PC-9 (cell line): ENCODE measurements around the gene ERC2. TPM values are rescaled to one million over a fixed set of nuclear protein-coding genes. Genes with fewer than 3 reads are reported as not detected.

Experiments
- BruUV-seq: library from RNA; stranded (reverse); fragments of 400-500 nt; replicated peaks from 2 replicates; lab custom pipeline; 2021; lab: Mats Ljungman, UMichigan
- CTCF ChIA-PET: fragments of 300-600 bp; sonication (Branson Sonifier 250); formaldehyde crosslinking; loops from one replicate; lab custom pipeline; 2022; ENCODE audit warnings: antibody characterized with exemption; lab: Charles Lee
- POLR2A ChIA-PET: fragments of 300-600 bp; sonication (Branson Sonifier 250); formaldehyde crosslinking; loops from one replicate; lab custom pipeline; 2022; ENCODE audit warnings: antibody characterized with exemption; ENCODE audit not compliant: unreplicated experiment; lab: Charles Lee
- DNase-seq, 2 experiments: peaks; one replicate each; pipeline versions ENCODE4 v3.0.0 to v3.0.0-alpha.2; 2015 to 2022; ENCODE audit warnings: mixed read lengths in 1 of 2
- H2AFZ ChIP-seq: fragments of 200-600 bp; sonication (generic); 2 replicates; pipeline ENCODE4 v1.8.1; 2017; ENCODE audit warnings: antibody characterized with exemption
- H3F3A ChIP-seq: fragments of 200-600 bp; sonication (generic); 2 replicates; pipeline ENCODE4 v1.8.1; 2017; ENCODE audit warnings: antibody characterized with exemption, mild to moderate bottlenecking, low read depth; ENCODE audit not compliant: insufficient read depth
- H3K27ac ChIP-seq: fragments of 200-600 bp; sonication (generic); 2 replicates; pipeline ENCODE4 v1.6.1; 2016; ENCODE audit warnings: mixed run types
- H3K27me3 ChIP-seq: fragments of 200-600 bp; sonication (generic); 2 replicates; pipeline ENCODE4 v1.6.1; 2016; ENCODE audit warnings: low read depth, mixed run types; ENCODE audit not compliant: insufficient read depth
- H3K36me3 ChIP-seq: fragments of 200-600 bp; sonication (generic); 2 replicates; pipeline ENCODE4 v1.6.1; 2016; ENCODE audit warnings: low read depth, mixed run types
- H3K4me1 ChIP-seq: fragments of 200-600 bp; sonication (generic); replicated peaks from 2 replicates; pipeline ENCODE4 v1.6.1; 2016; ENCODE audit warnings: mixed run types; ENCODE audit not compliant: insufficient read depth
- H3K4me2 ChIP-seq: fragments of 200-600 bp; sonication (generic); 2 replicates; pipeline ENCODE4 v1.6.1; 2017; ENCODE audit warnings: mixed run types
- H3K4me3 ChIP-seq: fragments of 200-600 bp; sonication (generic); 2 replicates; pipeline ENCODE4 v1.6.1; 2016; ENCODE audit warnings: mixed run types
- H3K79me2 ChIP-seq: fragments of 200-600 bp; sonication (generic); 2 replicates; pipeline ENCODE4 v1.6.1; 2017; ENCODE audit warnings: low read depth, mixed run types
- H3K9me2 ChIP-seq: fragments of 200-600 bp; sonication (generic); 2 replicates; pipeline ENCODE4 v1.8.1; 2017; ENCODE audit warnings: mild to moderate bottlenecking; ENCODE audit not compliant: insufficient read depth
- H3K9me3 ChIP-seq: fragments of 200-600 bp; sonication (generic); 2 replicates; pipeline ENCODE4 v1.8.1; 2016; ENCODE audit warnings: low read depth; ENCODE audit not compliant: insufficient read depth
- H4K20me1 ChIP-seq: fragments of 200-600 bp; sonication (generic); 2 replicates; pipeline ENCODE4 v1.8.1; 2017; ENCODE audit not compliant: insufficient read depth
- CTCF ChIP-seq: fragments of 200-600 bp; sonication (generic); conservative IDR thresholded peaks from 2 replicates; pipeline ENCODE4 v1.6.1; 2017; ENCODE audit warnings: mixed run types, antibody characterized with exemption, mild to moderate bottlenecking, moderate library complexity
- EZH2 ChIP-seq: fragments of 200-600 bp; sonication (generic); IDR thresholded peaks from 2 replicates; pipeline ENCODE4 v1.8.0; 2017; ENCODE audit warnings: antibody characterized with exemption, low read depth
- intact Hi-C: fragments of 100-400 bp; cut with micrococcal nuclease; formaldehyde crosslinking; loops from one replicate; pipeline ENCODE4 v1.10.0; 2022; ENCODE audit not compliant: unreplicated experiment
- total RNA-seq: library from RNA; stranded (reverse); gene quantifications from 2 replicates; pipeline ENCODE4 v1.2.3, GENCODE V29; 2021

Gene ERC2
- total RNA-seq, 1 experiment from 2014 or later: 1.4 TPM

DNA sequence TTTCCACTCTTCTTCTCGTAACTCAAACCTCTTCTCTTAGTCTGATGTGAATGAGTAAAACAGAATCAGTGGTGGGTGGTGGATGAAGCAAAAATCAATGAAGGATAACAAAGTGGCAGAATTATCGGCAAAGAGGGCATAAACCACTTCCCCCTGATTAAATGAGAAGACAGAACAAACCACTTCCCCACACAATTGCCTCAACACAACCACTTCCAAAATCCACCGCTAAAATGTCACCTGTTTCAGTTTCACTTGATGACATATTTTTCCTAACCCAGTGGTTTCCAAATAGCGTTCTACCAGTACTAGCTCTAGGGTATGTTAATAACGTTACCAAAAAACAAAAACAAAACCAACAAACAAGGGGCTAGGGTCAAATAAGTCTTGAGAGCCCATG is 502.5 kb downstream of the ERC2 start:
- no peak for DNase-seq
- H3K27me3 ChIP-seq: no peaks in the 10 kb centered on the region
- POLR2A ChIA-PET: no interaction called here
- H3K9me2 ChIP-seq: no peaks in the 10 kb centered on the region
- H3K27ac ChIP-seq: no peak overlapping the region
- no peak overlapping the region for H2AFZ ChIP-seq
- H3K36me3 ChIP-seq: no peaks in the 10 kb centered on the region
- no TSS peak for BruUV-seq
- no peak overlapping the region for H3K4me3 ChIP-seq
- H4K20me1 ChIP-seq: no peaks in the 10 kb centered on the region
- TF ChIP-seq EZH2: no peak
- no peak for TF ChIP-seq CTCF
- no peaks in the 10 kb centered on the region for H3K9me3 ChIP-seq
- no peak overlapping the region for H3K4me2 ChIP-seq
- intact Hi-C loops: no loop called here
- CTCF ChIA-PET: interaction anchor here (0.5 kb wide), 1 partner anchor 1444 kb away, joined by 3 read pairs; no protein-coding TSS in a partner anchor
- no peaks in the 10 kb centered on the region for H3F3A ChIP-seq
- H3K4me1 ChIP-seq: 0 out of 2 replicates have a peak, but pooled peaks cover 6% of the 10 kb centered on the region
- no peaks in the 10 kb centered on the region for H3K79me2 ChIP-seq

DNA sequence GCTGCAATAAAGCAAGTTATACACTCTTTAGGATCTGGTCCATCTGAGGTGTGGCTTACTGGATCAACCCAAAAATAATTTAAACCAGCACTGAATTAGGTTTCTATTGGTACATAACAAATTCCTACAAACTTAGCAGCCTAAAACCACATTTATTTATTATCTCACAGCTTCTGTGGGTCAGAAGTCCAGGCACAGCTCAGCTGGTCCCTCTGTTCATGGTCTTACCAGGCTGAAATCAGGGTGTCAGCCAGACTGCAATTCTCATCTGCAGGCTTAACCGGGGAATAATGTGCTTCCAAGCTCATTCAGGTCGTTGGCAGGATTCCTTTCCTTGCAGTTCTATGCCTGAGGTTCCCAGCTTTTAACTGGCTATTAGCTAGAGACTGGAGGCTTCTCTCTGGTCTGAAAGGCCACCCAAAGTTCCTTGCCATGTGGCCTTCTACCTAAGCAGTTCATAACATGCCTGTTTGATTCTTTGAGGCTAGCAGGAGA is 503.7 kb downstream of the ERC2 start:
- Histone ChIP-seq H3K9me2 (no peaks in the 10 kb centered on the region), H3K27me3 (no peaks in the 10 kb centered on the region), H3F3A (no peaks in the 10 kb centered on the region), H3K79me2 (no peaks in the 10 kb centered on the region), H3K9me3 (no peaks in the 10 kb centered on the region), H3K4me2 (no peak overlapping the region), H3K4me3 (no peak overlapping the region), H3K4me1 (0 out of 2 replicates have a peak, but pooled peaks cover 6% of the 10 kb centered on the region), H3K27ac (no peak overlapping the region), H4K20me1 (no peaks in the 10 kb centered on the region), H2AFZ (no peak overlapping the region), H3K36me3 (no peaks in the 10 kb centered on the region)
- BruUV-seq: no TSS peak
- ChIA-PET CTCF (no interaction called here), POLR2A (no interaction called here)
- intact Hi-C loops: no loop called here
- TF ChIP-seq CTCF (no peak), EZH2 (no peak)
- DNase-seq: no peak

DNA sequence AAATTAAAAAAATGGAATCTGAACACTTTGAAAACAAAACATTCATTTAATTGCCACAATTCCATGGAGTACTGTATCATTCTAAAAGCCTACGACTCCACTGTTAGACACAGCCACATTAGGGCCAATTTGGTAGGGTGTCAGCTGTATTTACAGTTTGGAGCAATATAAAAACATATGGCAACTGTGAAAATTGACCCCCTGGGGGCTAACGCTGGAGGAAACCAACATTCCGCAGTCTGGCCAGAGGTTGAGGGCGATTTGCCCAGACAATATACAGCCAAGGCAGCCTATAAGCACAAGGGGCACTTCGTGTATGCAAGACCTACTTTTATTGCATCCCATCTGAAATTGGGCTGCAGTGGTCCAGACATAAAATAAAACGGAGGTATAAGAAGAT is 504.7 kb downstream of the ERC2 start:
- no peaks in the 10 kb centered on the region for H3K9me3 ChIP-seq
- no peak overlapping the region for H2AFZ ChIP-seq
- H3K9me2 ChIP-seq: no peaks in the 10 kb centered on the region
- no peaks in the 10 kb centered on the region for H4K20me1 ChIP-seq
- ChIA-PET POLR2A (no interaction called here), CTCF (no interaction called here)
- no peaks in the 10 kb centered on the region for H3F3A ChIP-seq
- no peak overlapping the region for H3K4me2 ChIP-seq
- DNase-seq: no peak
- no peaks in the 10 kb centered on the region for H3K79me2 ChIP-seq
- no peak overlapping the region for H3K27ac ChIP-seq
- no peaks in the 10 kb centered on the region for H3K27me3 ChIP-seq
- intact Hi-C loops: no loop called here
- BruUV-seq: no TSS peak
- H3K36me3 ChIP-seq: no peaks in the 10 kb centered on the region
- no peak overlapping the region for H3K4me3 ChIP-seq
- 0 out of 2 replicates have a peak, but pooled peaks cover 4% of the 10 kb centered on the region for H3K4me1 ChIP-seq
- TF ChIP-seq EZH2 (no peak), CTCF (no peak)
